ENCODE measurements around the gene CA5A. TPM values are rescaled to one million over a fixed set of nuclear protein-coding genes. Genes with fewer than 3 reads are reported as not detected.
A peak's percentile ranks its signal among the peaks of the same experiment; 100 is the strongest.
"Not testable (repeated sequence)": the region's sequence is repeated elsewhere in the genome, so short reads cannot be mapped to it uniquely, and the experiment has no call there.

CA5A gene
- total and polyA plus RNA-seq, 2 of the 13 experiments (the other 11 are each of a cell fraction or from before 2014, with no cell fraction given), result 66.8 to 106 TPM

GRCh38 chr16:87870418-87871291 is 65.7 kb downstream of the CA5A start (continued):
- not testable (repeated sequence) for TF ChIP-seq SOX6 (IDR thresholded peaks at IDR 0.05)
- TF ChIP-seq SOX6 (CRISPR knock-in tag; IDR thresholded peaks at IDR 0.05), result peak; percentile 100
- TF ChIP-seq PTBP1 (IDR thresholded peaks at IDR 0.05; ENCODE audit: low read depth, low read length, poor library complexity, severe bottlenecking), result peak; percentile 87
- TF ChIP-seq, protein P1, sequence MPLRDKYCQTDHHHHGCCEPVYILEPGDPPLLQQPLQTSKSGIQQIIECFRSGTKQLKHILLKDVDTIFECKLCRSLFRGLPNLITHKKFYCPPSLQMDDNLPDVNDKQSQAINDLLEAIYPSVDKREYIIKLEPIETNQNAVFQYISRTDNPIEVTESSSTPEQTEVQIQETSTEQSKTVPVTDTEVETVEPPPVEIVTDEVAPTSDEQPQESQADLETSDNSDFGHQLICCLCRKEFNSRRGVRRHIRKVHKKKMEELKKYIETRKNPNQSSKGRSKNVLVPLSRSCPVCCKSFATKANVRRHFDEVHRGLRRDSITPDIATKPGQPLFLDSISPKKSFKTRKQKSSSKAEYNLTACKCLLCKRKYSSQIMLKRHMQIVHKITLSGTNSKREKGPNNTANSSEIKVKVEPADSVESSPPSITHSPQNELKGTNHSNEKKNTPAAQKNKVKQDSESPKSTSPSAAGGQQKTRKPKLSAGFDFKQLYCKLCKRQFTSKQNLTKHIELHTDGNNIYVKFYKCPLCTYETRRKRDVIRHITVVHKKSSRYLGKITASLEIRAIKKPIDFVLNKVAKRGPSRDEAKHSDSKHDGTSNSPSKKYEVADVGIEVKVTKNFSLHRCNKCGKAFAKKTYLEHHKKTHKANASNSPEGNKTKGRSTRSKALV (CRISPR knock-in tag; IDR thresholded peaks at IDR 0.05), result 0 out of 2 replicates have a peak, but pooled peaks have one; percentile 13
- TF ChIP-seq MIER2 (CRISPR knock-in tag; IDR thresholded peaks at IDR 0.05), result peak; percentile 55; the same call in 1 of the 2 replicates
- peak; percentile 51; the same call in 1 of the 2 replicates for TF ChIP-seq PHF8 (CRISPR knock-in tag; IDR thresholded peaks at IDR 0.05)
- TF ChIP-seq ATF4 (CRISPR knock-in tag; IDR thresholded peaks at IDR 0.05), result peak in 1 of 2 experiments; percentile 95; a peak in 2 of 4 replicates
- TF ChIP-seq ZMAT3 (CRISPR knock-in tag; conservative IDR thresholded peaks at IDR 0.05), result peak; percentile 90; the same call in 1 of the 2 replicates
- peak; percentile 89; the same call in 1 of the 2 replicates for TF ChIP-seq CBX5 (CRISPR knock-in tag; IDR thresholded peaks at IDR 0.05; ENCODE audit: borderline replicate concordance)
- peak; percentile 85 for TF ChIP-seq SP5 (CRISPR knock-in tag; IDR thresholded peaks at IDR 0.05; ENCODE audit: borderline replicate concordance, low read depth)
- peak; percentile 48; the same call in 1 of the 2 replicates for TF ChIP-seq ZNF232 (CRISPR knock-in tag; IDR thresholded peaks at IDR 0.05; ENCODE audit: borderline replicate concordance)
- TF ChIP-seq REPIN1 (CRISPR knock-in tag; IDR thresholded peaks at IDR 0.05; ENCODE audit: borderline replicate concordance, low read depth), result peak; percentile 91
- TF ChIP-seq, protein P2, sequence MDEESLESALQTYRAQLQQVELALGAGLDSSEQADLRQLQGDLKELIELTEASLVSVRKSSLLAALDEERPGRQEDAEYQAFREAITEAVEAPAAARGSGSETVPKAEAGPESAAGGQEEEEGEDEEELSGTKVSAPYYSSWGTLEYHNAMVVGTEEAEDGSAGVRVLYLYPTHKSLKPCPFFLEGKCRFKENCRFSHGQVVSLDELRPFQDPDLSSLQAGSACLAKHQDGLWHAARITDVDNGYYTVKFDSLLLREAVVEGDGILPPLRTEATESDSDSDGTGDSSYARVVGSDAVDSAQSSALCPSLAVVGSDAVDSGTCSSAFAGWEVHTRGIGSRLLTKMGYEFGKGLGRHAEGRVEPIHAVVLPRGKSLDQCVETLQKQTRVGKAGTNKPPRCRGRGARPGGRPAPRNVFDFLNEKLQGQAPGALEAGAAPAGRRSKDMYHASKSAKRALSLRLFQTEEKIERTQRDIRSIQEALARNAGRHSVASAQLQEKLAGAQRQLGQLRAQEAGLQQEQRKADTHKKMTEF (CRISPR knock-in tag; IDR thresholded peaks at IDR 0.05), result peak; percentile 89
- TF ChIP-seq LCORL (IDR thresholded peaks at IDR 0.05), result peak; percentile 77
- TF ChIP-seq LCORL (CRISPR knock-in tag; IDR thresholded peaks at IDR 0.05), result peak; percentile 100
- TF ChIP-seq, protein P3, sequence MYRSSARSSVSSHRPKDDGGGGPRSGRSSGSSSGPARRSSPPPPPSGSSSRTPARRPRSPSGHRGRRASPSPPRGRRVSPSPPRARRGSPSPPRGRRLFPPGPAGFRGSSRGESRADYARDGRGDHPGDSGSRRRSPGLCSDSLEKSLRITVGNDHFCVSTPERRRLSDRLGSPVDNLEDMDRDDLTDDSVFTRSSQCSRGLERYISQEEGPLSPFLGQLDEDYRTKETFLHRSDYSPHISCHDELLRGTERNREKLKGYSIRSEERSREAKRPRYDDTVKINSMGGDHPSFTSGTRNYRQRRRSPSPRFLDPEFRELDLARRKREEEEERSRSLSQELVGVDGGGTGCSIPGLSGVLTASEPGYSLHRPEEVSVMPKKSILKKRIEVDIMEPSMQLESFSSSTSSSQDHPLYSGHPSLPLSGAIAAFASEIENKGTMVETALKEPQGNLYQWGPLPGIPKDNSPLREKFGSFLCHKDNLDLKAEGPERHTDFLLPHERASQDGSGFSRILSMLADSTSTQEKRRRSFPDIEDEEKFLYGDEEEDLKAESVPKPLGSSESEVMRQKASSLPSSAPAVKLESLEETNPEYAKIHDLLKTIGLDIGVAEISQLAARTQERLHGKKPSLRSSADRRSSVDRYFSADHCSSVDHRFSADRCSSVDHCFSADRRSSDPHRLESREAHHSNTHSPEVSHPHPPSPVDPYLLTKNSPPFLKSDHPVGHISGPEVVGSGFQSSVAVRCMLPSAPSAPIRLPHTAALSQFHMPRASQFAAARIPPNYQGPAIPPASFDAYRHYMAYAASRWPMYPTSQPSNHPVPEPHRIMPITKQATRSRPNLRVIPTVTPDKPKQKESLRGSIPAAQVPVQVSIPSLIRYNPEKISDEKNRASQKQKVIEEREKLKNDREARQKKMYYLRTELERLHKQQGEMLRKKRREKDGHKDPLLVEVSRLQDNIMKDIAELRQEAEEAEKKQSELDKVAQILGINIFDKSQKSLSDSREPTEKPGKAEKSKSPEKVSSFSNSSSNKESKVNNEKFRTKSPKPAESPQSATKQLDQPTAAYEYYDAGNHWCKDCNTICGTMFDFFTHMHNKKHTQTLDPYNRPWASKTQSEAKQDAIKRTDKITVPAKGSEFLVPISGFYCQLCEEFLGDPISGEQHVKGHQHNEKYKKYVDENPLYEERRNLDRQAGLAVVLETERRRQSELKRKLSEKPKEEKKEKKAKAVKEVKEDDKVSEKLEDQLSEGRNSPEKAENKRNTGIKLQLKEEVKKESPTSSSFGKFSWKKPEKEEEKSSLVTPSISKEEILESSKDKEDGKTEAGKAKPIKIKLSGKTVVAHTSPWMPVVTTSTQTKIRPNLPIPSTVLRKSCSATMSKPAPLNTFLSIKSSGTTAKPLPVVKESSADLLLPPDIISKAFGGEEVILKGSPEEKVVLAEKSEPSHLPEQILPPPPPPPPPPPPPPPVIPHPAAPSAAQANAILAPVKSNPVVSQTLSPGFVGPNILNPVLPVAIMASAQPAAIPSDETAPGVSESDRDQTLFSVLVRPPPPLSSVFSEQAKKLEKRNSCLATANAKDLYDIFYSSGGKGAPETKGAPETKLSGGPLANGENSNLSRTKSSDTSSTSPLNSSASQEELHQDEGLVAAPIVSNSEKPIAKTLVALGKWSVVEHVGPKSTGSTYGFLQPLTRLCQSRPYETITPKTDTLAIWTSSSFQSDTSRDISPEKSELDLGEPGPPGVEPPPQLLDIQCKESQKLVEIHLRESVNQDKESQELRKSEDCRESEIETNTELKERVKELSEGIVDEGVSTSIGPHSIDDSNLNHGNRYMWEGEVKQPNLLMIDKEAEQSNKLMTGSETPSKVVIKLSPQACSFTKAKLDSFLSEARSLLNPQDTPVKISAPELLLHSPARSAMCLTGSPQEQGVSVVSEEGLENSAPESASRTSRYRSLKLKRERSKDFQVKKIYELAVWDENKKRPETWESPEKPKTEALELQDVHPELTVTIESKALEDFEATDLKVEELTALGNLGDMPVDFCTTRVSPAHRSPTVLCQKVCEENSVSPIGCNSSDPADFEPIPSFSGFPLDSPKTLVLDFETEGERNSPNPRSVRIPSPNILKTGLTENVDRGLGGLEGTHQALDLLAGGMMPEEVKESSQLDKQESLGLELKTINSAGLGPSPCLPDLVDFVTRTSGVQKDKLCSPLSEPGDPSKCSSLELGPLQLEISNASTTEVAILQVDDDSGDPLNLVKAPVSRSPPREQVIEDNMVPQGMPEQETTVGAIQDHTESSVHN (CRISPR knock-in tag; IDR thresholded peaks at IDR 0.05), result peak; percentile 7; the same call in 1 of the 2 replicates
